ENCODE results near the gene SLC7A5.
"Not testable (repeated sequence)": the region's sequence is repeated elsewhere in the genome, so short reads cannot be mapped to it uniquely, and the experiment has no call there.

The SLC7A5 gene

GRCh38 chr16:87818533-87819161 is 50.7 kb downstream of the SLC7A5 start:
- no peak for DNase-seq

GRCh38 chr16:87817910-87818309 is 51.4 kb downstream of the SLC7A5 start:
- no peak for DNase-seq

GRCh38 chr16:87817370-87817769 is 51.9 kb downstream of the SLC7A5 start:
- not testable (repeated sequence) for DNase-seq

GRCh38 chr16:87816507-87817100 is 52.7 kb downstream of the SLC7A5 start:
- DNase-seq: no peak

GRCh38 chr16:87815567-87815966 is 53.7 kb downstream of the SLC7A5 start:
- DNase-seq: no peak

- DNase-seq: no peak
Measured at GRCh38 chr16:87812200-87812656, 57.1 kb downstream of the SLC7A5 start.

- DNase-seq: not testable (repeated sequence)
Measured at GRCh38 chr16:87811454-87811853, 57.9 kb downstream of the SLC7A5 start.

- no peak for DNase-seq
Measured at GRCh38 chr16:87809150-87809902, 60.0 kb downstream of the SLC7A5 start.

GRCh38 chr16:87808108-87808507 is 61.2 kb downstream of the SLC7A5 start:
- DNase-seq: no peak

GRCh38 chr16:87806641-87807546 is 62.4 kb downstream of the SLC7A5 start:
- peak in 1 of 2 donors; percentile 43 for DNase-seq

GRCh38 chr16:87806261-87806640 is 63.1 kb downstream of the SLC7A5 start:
- DNase-seq: no peak

GRCh38 chr16:87803385-87803784 is 65.9 kb downstream of the SLC7A5 start:
- no peak for DNase-seq

- DNase-seq: no peak
Measured at GRCh38 chr16:87802670-87803069, 66.6 kb downstream of the SLC7A5 start.

- no peak for DNase-seq
Measured at GRCh38 chr16:87801679-87802259, 67.5 kb downstream of the SLC7A5 start.

GRCh38 chr16:87800497-87800896 is 68.8 kb downstream of the SLC7A5 start:
- no peak for DNase-seq

- no peak for DNase-seq
Measured at GRCh38 chr16:87795336-87795735, 74.0 kb downstream of the SLC7A5 start.

GRCh38 chr16:87794485-87795078 is 74.7 kb downstream of the SLC7A5 start:
- no peak for DNase-seq

- DNase-seq: no peak
Measured at GRCh38 chr16:87792205-87792565, 77.1 kb downstream of the SLC7A5 start.

GRCh38 chr16:87791295-87792204 is 77.8 kb downstream of the SLC7A5 start:
- DNase-seq: no peak

GRCh38 chr16:87790292-87791100 is 78.8 kb downstream of the SLC7A5 start:
- no peak for DNase-seq

Data from CD4-positive, alpha-beta T cell treated with Interferon alpha-2 for 1 hour (primary cell).